Vagina (tissue), 2 donors: Measurements from ENCODE around the gene FGF14.

Experiments
- POLR2AphosphoS5 ChIP-seq, 2 donors: sonication (generic); formaldehyde crosslinking; IDR thresholded peaks; one replicate each; pipeline ENCODE4 v1.9.0; 2017; ENCODE audit warnings: antibody characterized with exemption in 2 of 2, mild to moderate bottlenecking in 2 of 2, low read depth in 1 of 2; ENCODE audit not compliant: insufficient read depth in 1 of 2
- TF ChIP-seq, protein P1 (sequence below), 3 experiments: fragments of 450-650 bp in 2 of 3; fragments of 200-600 bp in 1 of 3; sonication (generic) in 1 of 3; IDR thresholded peaks; one replicate each; pipeline ENCODE4 v1.5.1; 2017 to 2019; ENCODE audit warnings: antibody characterized with exemption in 3 of 3, mild to moderate bottlenecking in 2 of 3, moderate library complexity in 2 of 3

DNA sequence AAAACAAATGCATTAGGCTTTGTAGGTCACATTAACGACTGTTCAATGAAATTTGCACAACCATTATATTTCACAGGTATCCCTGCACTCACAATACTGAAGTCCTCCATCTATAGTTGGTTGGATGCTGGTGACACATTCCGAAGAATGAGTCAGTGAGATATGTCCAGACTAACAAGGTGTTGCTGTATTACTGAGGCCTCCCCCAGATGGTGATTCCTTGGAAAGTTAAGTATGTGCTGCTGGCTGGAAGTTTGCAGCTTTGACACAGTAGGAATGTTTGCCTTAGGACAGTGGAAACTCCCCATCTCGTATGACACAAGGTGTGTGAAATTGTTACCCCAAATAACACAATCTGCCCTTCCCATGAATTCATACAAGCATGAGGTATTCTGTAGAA lies 46.6 kb downstream of the FGF14 start:
- TF ChIP-seq, protein P1, sequence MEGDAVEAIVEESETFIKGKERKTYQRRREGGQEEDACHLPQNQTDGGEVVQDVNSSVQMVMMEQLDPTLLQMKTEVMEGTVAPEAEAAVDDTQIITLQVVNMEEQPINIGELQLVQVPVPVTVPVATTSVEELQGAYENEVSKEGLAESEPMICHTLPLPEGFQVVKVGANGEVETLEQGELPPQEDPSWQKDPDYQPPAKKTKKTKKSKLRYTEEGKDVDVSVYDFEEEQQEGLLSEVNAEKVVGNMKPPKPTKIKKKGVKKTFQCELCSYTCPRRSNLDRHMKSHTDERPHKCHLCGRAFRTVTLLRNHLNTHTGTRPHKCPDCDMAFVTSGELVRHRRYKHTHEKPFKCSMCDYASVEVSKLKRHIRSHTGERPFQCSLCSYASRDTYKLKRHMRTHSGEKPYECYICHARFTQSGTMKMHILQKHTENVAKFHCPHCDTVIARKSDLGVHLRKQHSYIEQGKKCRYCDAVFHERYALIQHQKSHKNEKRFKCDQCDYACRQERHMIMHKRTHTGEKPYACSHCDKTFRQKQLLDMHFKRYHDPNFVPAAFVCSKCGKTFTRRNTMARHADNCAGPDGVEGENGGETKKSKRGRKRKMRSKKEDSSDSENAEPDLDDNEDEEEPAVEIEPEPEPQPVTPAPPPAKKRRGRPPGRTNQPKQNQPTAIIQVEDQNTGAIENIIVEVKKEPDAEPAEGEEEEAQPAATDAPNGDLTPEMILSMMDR (IDR thresholded peaks at IDR 0.05): no peak
- TF ChIP-seq POLR2AphosphoS5 (IDR thresholded peaks at IDR 0.05; ENCODE audit: insufficient read depth in 1 of 2, low read depth in 1 of 2): no peak
